A673 (cell line): ENCODE measurements around the gene VWA8.

Source experiments
- EZH2 ChIP-seq: fragments of 200-600 bp; sonication (generic); IDR thresholded peaks from 2 replicates; pipeline ENCODE4 v1.6.1; 2017; ENCODE audit warnings: borderline replicate concordance, low read depth, mild to moderate bottlenecking, mixed read lengths, antibody characterized with exemption, low read length; ENCODE audit not compliant: poor library complexity, severe bottlenecking
- TF ChIP-seq, protein P1 (sequence below): fragments of 300-800, 200-600 bp; sonication (generic); conservative IDR thresholded peaks from 2 replicates; pipeline ENCODE4 v1.5.1; 2017; ENCODE audit warnings: low read depth, mild to moderate bottlenecking, antibody characterized with exemption, low read length, moderate library complexity, mixed read lengths

DNA sequence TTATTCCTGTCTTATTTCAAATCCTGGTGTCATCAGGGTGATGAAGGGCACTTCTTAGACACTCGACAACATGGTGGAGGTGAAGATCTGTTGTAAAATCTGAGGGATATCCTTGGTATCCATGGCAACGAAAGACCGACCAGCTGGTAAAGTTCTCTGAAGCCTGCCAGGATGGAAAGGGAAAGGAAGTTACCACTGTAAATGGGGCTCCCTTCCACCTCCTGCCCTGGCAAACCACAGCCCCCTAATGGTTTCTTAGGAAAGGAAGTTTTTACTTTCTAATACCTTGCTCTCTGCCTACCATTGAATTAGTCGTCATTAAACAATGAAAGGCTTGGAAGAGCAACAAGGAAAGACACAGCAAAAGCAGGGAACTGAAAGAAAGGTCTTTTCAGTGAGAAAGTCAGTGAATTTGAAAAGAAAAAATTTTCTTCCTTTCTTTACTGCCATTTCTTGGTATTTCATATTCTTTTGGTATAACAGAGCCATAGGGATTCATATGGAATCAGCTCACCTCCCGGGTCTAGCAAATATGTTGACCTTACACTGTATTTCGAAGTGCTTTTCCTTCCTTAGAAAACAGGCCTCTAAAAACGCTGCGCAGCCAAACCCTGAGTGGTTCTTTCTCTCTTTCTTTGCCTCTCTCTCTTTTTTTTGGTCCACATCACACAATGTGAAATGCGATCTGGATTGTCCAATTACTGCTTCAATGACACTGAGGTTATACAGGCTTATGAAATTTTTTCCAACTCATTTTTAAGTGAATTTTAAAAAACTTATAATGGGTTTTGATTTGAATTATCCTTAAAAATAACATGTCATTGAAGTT lies 392.6 kb downstream of the VWA8 start:
- TF ChIP-seq, protein P1, sequence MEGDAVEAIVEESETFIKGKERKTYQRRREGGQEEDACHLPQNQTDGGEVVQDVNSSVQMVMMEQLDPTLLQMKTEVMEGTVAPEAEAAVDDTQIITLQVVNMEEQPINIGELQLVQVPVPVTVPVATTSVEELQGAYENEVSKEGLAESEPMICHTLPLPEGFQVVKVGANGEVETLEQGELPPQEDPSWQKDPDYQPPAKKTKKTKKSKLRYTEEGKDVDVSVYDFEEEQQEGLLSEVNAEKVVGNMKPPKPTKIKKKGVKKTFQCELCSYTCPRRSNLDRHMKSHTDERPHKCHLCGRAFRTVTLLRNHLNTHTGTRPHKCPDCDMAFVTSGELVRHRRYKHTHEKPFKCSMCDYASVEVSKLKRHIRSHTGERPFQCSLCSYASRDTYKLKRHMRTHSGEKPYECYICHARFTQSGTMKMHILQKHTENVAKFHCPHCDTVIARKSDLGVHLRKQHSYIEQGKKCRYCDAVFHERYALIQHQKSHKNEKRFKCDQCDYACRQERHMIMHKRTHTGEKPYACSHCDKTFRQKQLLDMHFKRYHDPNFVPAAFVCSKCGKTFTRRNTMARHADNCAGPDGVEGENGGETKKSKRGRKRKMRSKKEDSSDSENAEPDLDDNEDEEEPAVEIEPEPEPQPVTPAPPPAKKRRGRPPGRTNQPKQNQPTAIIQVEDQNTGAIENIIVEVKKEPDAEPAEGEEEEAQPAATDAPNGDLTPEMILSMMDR, result no peak
- TF ChIP-seq EZH2, result no peak
